GM23338 (cell line): Measurements from ENCODE around the gene TBRG4. TPM values are rescaled to one million over a fixed set of nuclear protein-coding genes. Genes with fewer than 3 reads are reported as not detected.

Experiments
- ATAC-seq: fragments of 200-7000 bp; cut with Tn5 transposase; 3 replicates; pipeline ENCODE4 v1.9.1; 2020
- DNase-seq: peaks from one replicate; pipeline ENCODE4 v3.0.0-alpha.2; 2015; ENCODE audit warnings: low spot score
- H2AFZ ChIP-seq: fragments of 200-600 bp; sonication (generic); 2 replicates; pipeline ENCODE4 v1.8.0; 2016; ENCODE audit warnings: antibody characterized with exemption, mild to moderate bottlenecking, moderate library complexity
- H3F3A ChIP-seq: fragments of 200-600 bp; sonication (generic); replicated peaks from 2 replicates; pipeline ENCODE4 v1.8.0; 2017; ENCODE audit warnings: antibody characterized with exemption, mixed run types, low read depth
- H3K27ac ChIP-seq: fragments of 200-600 bp; sonication (generic); 2 replicates; pipeline ENCODE4 v1.6.1; 2016; ENCODE audit warnings: low read depth
- H3K27me3 ChIP-seq: fragments of 200-600 bp; sonication (generic); 2 replicates; pipeline ENCODE4 v1.8.0; 2016; ENCODE audit warnings: mild to moderate bottlenecking, mixed run types, moderate library complexity; ENCODE audit not compliant: insufficient read depth
- H3K36me3 ChIP-seq: fragments of 200-600 bp; sonication (generic); 2 replicates; pipeline ENCODE4 v1.8.0; 2016; ENCODE audit warnings: mild to moderate bottlenecking; ENCODE audit not compliant: insufficient read depth
- H3K4me1 ChIP-seq: fragments of 200-600 bp; sonication (generic); 2 replicates; pipeline ENCODE4 v1.8.0; 2016; ENCODE audit warnings: mild to moderate bottlenecking, moderate library complexity; ENCODE audit not compliant: insufficient read depth
- H3K4me2 ChIP-seq: fragments of 200-600 bp; sonication (generic); 2 replicates; pipeline ENCODE4 v1.7.1; 2017; ENCODE audit warnings: mixed run types
- H3K4me3 ChIP-seq: fragments of 200-600 bp; sonication (generic); 2 replicates; pipeline ENCODE4 v1.6.1; 2016; ENCODE audit warnings: mixed run types
- H3K79me2 ChIP-seq: fragments of 200-600 bp; sonication (generic); replicated peaks from 2 replicates; pipeline ENCODE4 v1.8.0; 2017; ENCODE audit warnings: mild to moderate bottlenecking; ENCODE audit not compliant: insufficient read depth
- H3K9me2 ChIP-seq: fragments of 200-600 bp; sonication (generic); 2 replicates; pipeline ENCODE4 v1.8.0; 2017; ENCODE audit not compliant: insufficient read depth
- H4K20me1 ChIP-seq: fragments of 200-600 bp; sonication (generic); replicated peaks from 2 replicates; pipeline ENCODE4 v1.8.0; 2017; ENCODE audit warnings: mild to moderate bottlenecking; ENCODE audit not compliant: insufficient read depth
- H3K27ac Mint-ChIP-seq: 2 replicates; pipeline ENCODE4 v1.8.0; 2020; ENCODE audit warnings: inconsistent platforms, mild to moderate bottlenecking, moderate library complexity, mixed read lengths
- H3K27me3 Mint-ChIP-seq: 3 replicates; pipeline ENCODE4 v1.8.0; 2022; ENCODE audit warnings: low read depth, mild to moderate bottlenecking, moderate library complexity, mixed read lengths, inconsistent platforms; ENCODE audit not compliant: insufficient read depth, poor library complexity
- H3K36me3 Mint-ChIP-seq: 3 replicates; pipeline ENCODE4 v1.8.0; 2021; ENCODE audit warnings: low read depth, mild to moderate bottlenecking, inconsistent platforms, moderate library complexity, mixed read lengths
- H3K4me1 Mint-ChIP-seq: 3 replicates; pipeline ENCODE4 v1.8.0; 2020; ENCODE audit warnings: mild to moderate bottlenecking, inconsistent platforms, mixed read lengths
- H3K4me3 Mint-ChIP-seq: 3 replicates; pipeline ENCODE4 v1.8.0; 2021; ENCODE audit warnings: moderate library complexity, mild to moderate bottlenecking, inconsistent platforms, mixed read lengths
- H3K9me3 Mint-ChIP-seq: 3 replicates; pipeline ENCODE4 v1.8.0; 2020; ENCODE audit warnings: moderate library complexity, mild to moderate bottlenecking, inconsistent platforms, mixed read lengths
- CREB1 ChIP-seq: fragments of 250-450 bp; sonication (Bioruptor Pico); IDR thresholded peaks from 2 replicates; pipeline ENCODE4 v1.5.0; 2020; ENCODE audit warnings: low read depth, mild to moderate bottlenecking, moderate library complexity
- CTCF ChIP-seq, 2 experiments: fragments of 200-600 bp in 1 of 2; sonication (generic) in 1 of 2; conservative IDR thresholded peaks; 2 replicates each; pipeline versions ENCODE4 v1.5.1 to v1.6.1; 2016 to 2017; ENCODE audit warnings: antibody characterized with exemption in 2 of 2, low read depth in 2 of 2, mild to moderate bottlenecking in 2 of 2, moderate library complexity in 1 of 2
- REST ChIP-seq: IDR thresholded peaks from one replicate; pipeline ENCODE4 v1.6.1; 2018; ENCODE audit warnings: antibody characterized with exemption; ENCODE audit not compliant: unreplicated experiment
- ZNF114 ChIP-seq: fragments of 250-450 bp; sonication (Bioruptor Pico); IDR thresholded peaks from 2 replicates; pipeline ENCODE4 v1.5.0; 2020; ENCODE audit warnings: mild to moderate bottlenecking, moderate library complexity
- ZNF331 ChIP-seq: fragments of 250-450 bp; sonication (Bioruptor Pico); IDR thresholded peaks from 2 replicates; pipeline ENCODE4 v1.5.0; 2020; ENCODE audit warnings: low read depth, mild to moderate bottlenecking, moderate library complexity
- polyA plus RNA-seq: library from polyadenylated mRNA; unstranded; fragments of >200 nt; fragmentation: Nextera tagmentation; extraction: Ambion mirVana; gene quantifications from 2 replicates; pipeline ENCODE4 v1.2.1, GENCODE V29; 2016
- total RNA-seq: library from RNA; depleted of rRNA; stranded (reverse); fragments of >200 nt; shearing (Covaris generic); gene quantifications from 2 replicates; pipeline ENCODE4 v1.2.3, GENCODE V29; 2014

TBRG4 gene
- total and polyA plus RNA-seq, 2 experiments from 2014 or later = 72.5 to 162 TPM

GRCh38 chr7:45075355-45075644, 36.2 kb downstream of the TBRG4 start (continued):
- no peak for TF ChIP-seq ZNF331 (CRISPR knock-in tag)
- no peak for TF ChIP-seq REST
- no peak for TF ChIP-seq CTCF (conservative IDR thresholded peaks at IDR 0.05; ENCODE audit: low read depth in 2 of 2)

- no peaks in the 10 kb centered on the region for H3K27me3 ChIP-seq
- ATAC-seq (no peak), DNase-seq (no peak)
- H3K9me2 ChIP-seq = no peaks in the 10 kb centered on the region
- Mint-ChIP-seq H3K4me3 (no peak overlapping the region), H3K9me3 (peaks cover 4% of the 10 kb centered on the region; the same call in 2 of the 3 replicates), H3K4me1 (peaks cover 10% of the 10 kb centered on the region; the same call in 2 of the 3 replicates), H3K36me3 (peaks cover 26% of the 10 kb centered on the region), H3K27me3 (peaks cover 10% of the 10 kb centered on the region), H3K27ac (no peak overlapping the region)
- H3K4me3 ChIP-seq = no peak overlapping the region
- no peak overlapping the region for H3K4me2 ChIP-seq
- no peaks in the 10 kb centered on the region for H3F3A ChIP-seq
- no peak overlapping the region for H3K27ac ChIP-seq
- no peaks in the 10 kb centered on the region for H3K4me1 ChIP-seq
- no peaks in the 10 kb centered on the region for H3K79me2 ChIP-seq
- H4K20me1 ChIP-seq = no peaks in the 10 kb centered on the region; the same call in 1 of the 2 replicates
- H3K36me3 ChIP-seq = no peaks in the 10 kb centered on the region
- no peak overlapping the region for H2AFZ ChIP-seq
- TF ChIP-seq CREB1 (CRISPR knock-in tag) (no peak), CTCF (conservative IDR thresholded peaks at IDR 0.05; ENCODE audit: low read depth in 2 of 2) (no peak), REST (no peak), ZNF114 (CRISPR knock-in tag) (no peak)
Observed at GRCh38 chr7:45074528-45075354, 36.8 kb downstream of the TBRG4 start.
